HG03521 (cell line): ENCODE results near the gene SUN3.

ENCODE experiments used
- ATAC-seq: cut with Tn5 transposase; IDR thresholded peaks from one replicate; pipeline ENCODE4 v1.9.1; 2021; ENCODE audit warnings: mild to moderate bottlenecking, moderate library complexity; ENCODE audit not compliant: unreplicated experiment

SUN3 gene

DNA sequence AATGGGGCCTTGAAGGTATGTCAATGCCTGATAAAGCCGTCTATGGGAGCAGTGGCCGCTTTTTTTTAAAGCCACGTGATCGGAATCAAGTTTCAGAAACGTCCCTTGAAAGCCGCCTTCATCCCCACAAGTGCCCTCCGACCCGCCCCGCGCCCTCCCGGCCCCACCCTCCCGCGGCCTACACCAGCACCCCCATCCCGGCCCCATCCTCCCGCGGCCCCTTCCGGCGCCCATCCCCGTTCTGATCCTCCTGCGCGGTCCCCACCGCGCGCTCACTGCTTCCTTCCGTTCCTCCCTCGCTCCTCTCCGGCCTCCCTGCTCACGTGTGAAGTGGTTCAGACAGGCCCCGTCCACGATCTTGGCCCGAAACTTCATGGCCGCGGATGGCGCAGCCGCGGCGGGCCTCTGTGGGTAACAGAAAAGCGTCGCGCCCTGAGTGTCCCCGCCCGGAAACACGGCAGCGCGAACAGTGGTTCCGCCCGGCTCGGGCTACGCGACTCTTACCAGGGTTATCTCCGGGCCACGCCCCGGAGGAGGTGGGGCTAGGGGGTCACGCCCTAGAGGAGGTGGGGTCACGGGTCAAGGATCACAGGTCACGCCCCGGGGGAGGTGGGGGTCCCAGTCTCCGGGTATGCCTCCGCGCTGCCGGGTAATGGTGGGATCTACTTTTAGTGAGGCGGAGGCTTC lies 49.6 kb downstream of the SUN3 start, which contains the start of gene HUS1:
TSS of gene HUS1 (minus strand) at position 471 of the 687 bp plus-strand sequence. CDS start at position 375, 96 bp downstream.
- ATAC-seq: peak; percentile 99

DNA sequence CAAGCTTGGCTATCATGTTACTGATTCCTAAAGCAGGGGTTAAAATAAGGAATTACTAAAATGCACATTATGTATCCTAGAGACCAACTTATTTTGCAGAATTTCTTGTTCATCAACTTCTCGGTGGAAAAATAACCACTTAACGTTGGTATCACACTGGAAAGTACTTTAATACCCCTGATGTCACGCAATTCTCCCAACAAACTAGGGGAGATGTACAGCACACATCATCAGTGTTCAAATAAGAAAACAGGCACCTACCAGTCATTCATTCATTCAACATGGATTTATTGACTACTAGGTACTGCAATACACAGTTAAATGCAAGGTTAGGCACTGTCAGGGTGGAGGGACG lies 50.1 kb downstream of the SUN3 start:
- no peak for ATAC-seq

DNA sequence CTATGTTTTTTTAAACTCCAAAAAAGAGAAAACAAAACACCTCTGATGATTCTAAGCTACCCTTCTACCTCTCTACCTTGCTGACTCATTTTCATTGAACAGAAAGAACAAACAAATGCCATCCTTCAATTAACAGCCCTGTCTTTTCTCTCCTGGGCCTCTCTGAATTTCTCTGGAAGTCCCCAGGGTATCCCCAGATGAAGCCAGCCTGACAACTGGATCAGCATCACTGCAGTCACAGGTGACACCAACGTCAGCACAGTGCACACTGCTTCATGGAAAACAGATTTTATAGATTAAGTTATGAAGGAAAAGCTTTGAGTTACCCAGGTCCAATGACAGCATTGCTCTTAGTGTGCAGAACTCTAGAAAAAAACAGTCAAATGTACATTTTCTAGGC lies 55.2 kb downstream of the SUN3 start:
- ATAC-seq: no peak

DNA sequence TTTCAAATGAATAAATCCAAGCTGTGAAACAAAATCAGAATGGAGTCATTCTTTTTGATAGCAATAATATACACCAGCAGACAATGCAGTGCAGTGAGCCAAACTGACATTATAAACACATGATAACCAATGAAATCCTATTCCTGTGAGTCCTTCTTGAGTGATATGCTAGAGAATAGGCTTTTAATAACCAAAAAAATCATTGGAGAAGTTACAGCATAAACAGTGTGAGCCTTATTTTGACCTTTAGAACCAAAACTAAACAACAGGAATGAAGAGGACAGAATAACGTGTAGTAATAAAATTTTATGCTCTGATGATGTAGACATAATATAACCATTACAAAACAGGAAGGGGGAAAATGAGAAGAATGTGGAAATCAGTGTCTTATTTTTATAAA lies 58.1 kb downstream of the SUN3 start:
- no peak for ATAC-seq

DNA sequence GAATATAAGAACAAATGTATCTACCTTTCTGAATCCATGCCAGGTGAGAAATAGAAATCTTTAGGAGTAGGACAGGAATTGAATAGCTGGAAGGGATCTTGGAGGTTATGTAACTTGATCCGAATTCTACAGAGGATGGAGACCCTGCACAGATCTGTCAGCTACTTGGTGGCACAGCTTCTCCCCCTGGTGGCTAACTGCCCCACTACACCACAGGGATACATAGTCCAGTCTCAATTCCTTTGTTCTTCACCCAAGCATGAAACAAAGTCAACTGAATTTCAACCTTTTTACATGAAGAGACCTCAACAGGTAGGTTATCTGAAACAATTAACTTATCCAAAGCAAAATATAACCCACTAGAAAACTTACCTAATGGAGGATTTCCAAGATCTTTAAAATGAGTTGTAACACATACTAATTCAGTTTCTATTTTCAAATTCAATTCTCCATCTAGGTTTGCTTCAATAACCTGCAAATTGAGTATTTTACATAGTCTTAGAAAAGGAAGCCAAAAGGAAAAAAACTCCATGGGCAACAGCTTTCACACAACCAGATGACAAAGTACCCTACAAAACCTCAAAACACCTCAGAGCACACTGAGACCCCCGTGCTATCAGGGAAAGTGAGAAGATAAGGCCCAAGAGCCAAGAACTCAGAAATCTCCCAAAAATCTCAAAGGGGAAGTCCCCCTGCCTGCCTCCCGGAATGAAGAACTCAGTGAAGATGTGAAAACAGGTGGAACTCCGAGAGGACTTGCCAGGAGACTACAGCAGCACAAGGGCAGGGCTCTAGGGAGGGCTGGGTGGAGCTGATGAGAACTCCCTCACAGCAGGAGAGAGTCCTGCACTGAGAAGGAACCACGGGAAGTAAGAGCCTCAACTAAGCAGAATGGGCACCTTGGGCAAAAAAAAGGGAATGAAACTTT lies 59.8 kb downstream of the SUN3 start:
- peak; percentile 84 for ATAC-seq

DNA sequence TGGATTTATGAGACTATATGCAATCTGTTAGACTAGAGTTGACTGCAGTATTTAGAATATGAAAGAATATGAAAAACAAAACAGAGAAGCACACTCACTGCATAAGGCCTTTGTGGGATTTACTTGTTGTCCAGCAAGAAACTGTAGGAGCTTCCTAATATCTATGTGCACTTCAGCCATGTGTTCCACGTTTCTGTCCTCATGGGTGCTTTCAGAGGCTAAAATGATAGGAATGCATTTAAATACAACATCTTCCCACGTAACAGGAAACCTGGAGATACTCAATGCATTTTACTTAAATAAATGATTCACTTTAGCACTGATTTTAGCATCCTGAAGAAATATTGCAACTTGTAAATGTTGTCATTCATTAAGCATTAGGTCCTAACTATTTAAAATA lies 61.2 kb downstream of the SUN3 start:
- ATAC-seq: no peak

DNA sequence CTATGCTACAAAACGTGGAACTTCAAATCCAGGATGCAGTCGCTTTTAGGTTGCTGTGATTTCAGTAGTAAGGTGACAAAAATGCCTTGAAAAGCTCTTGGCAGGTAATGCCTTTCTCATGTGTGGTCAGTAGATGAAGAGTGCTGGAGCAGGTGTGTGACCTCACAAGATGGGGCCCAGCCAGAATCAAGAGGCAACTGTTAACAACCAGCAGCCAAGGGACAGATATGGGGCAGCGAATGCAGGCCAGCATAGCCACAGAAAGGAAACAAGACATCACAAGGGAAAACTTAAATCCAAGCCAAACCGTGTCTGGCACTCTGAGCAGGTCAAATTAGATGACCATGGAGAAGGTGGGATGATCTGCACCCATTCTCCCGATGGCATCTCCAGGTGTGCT lies 61.8 kb downstream of the SUN3 start:
- no peak for ATAC-seq

DNA sequence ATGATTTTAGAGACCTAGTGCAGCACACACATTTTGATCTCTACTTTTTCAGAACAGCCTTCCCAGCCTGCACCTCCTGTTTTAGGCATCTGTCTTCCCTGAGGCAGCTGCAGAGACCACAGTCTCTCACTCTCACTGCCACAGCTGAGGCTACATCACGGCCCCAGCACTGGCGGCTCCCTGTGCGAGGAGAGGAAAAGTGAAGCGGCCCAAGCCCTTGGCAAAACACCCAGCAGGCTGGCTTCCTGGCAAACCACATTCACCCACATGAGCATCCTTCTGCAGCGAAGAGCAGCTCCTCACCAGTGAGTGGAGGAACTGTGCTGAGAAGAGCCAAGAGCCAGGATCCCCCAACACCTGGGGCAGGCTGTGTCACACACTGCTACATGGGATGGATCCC lies 63.5 kb downstream of the SUN3 start:
- no peak for ATAC-seq

DNA sequence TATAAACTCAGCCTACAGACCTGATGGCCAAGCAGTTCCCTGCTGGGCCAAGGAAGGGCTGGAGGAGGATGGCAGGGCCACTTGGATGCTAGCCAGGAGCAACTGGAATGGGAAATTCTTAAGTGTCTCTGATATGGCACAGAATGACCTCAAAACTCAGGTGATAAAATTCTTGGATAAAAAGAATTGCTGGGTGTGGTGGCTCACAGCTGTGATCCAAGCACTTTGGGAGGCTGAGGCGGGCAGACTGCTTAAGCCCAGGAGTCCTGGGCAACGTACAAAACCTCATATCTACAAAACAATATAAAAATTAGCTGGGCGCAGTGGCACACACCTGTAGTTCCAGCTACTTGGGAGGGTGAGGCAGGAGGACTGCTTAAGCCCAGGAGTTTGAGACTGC lies 66.6 kb downstream of the SUN3 start:
- no peak for ATAC-seq

DNA sequence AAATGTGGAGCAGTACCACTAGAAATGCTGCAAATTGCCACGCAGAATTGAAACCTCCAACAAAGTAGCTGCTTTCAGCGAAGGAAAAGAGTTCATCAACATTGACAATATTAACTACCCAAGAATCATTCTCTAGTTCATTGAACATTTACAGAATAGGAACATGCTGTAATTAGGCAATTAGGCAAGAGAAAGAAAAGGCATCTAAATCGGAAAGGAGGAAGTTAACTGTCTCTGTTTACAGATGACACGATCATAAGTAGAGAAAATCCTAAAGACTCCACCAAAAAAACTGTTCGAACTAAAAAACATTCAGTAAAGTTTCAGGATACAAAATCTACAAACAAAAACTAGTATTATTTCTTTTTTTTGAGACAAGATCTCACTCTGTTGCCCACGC lies 71.8 kb downstream of the SUN3 start:
- ATAC-seq: no peak

DNA sequence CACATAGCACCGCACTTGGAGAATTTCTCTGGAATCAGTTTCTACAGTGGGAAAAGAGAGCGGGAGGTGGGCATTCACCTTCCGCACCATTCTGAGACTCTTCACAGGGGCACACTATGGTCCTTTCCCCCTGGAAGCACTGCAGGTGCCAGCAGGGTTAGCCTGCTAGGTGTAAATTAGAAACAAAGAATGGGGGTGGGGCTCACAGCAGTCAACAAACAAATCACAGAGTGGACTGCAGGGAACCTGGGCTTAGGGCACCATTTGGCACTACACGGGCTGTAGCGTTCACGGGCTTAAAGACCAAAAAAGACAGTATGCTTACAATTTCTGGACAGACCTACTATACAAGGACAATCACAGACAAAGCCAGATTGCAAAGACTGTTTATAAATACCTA lies 72.7 kb downstream of the SUN3 start:
- no peak for ATAC-seq

DNA sequence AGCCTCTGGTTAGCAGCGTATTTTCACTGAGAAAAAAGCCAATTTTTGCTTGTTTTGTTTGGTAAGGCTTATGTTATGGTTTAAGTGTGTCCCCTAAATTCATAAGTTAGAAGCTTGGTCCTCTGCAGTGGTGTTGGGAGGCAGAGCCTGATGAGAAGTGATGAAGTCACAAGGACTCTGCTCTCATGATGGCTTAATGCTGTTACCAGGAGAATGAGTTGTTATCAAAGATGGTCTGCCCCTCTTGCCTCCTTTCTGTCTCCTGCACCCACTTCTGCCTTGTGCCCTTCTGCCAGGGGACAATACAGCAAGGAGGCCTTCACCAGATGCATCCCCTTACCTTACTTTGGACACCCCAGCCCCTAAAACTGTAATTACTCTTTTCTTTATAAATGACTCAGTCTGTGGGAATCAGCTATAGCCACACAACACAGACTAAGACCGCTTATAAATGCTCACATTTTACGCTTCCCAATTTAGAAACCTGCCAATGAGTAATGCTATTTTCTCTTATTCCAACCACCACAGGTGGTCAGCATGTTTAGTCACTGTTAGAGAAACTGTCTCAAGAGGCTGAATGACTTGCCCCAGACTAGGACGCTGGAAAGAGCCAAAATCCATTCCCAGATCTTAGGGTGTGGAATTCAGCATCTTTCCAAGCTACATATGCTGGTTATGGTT lies 74.5 kb downstream of the SUN3 start:
- no peak for ATAC-seq

DNA sequence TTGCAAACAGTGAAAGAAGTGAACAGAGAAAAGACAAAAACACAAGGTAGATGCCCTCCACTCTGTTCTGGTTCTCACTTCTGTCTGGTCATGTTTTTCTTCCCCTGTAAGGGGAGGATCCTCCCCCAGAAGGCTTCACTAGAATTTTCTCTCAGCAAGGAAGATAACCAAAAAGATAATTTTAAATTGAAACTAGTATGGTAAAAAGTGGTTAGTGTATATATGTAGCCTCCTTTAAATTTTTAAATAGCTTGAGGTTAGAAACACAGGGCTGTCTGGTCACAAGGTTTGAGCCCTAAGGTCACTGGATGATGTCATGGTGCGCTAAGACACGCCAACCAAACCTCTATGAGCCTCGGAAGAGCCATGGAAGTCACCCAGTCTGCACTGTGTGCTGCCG lies 75.1 kb downstream of the SUN3 start:
- no peak for ATAC-seq

DNA sequence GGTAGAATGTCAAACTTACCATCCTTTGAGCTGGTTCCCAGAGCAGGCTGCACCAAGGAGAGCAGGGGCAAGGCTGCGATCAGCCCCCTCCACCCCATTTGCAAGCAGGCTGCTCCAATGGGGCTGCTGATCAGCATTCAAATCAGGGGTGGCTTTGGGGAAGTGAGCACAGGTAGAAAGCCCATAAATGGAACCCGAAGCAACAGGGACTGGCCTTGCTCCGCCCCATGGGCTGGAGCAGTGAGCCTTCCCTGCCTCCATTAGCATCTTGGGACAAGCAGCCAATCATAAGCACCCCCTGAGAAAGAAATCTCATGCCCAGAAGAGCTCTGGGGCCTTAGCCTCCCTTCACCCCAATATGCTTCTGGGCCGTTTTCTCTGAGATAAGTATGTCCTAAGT lies 76.7 kb downstream of the SUN3 start:
- ATAC-seq: no peak

DNA sequence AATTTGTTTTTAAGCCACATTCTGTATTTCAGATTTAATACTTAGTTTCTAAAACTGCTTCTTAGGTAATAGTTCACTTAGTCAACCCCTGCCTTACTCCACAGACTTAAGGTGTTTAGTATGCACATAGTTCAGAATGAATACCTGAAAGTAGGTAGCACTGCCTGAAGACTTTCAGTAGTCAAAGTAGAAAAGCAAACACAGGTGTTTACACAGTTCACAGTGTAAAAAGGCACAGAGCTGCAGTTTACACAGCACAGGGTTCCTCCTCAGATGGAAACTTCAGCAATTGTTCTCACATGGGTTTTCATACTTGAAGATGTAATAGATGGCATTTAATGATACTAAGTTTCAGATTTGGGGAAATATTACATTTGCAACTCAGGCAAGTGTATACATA lies 77.5 kb downstream of the SUN3 start:
- ATAC-seq: no peak

DNA sequence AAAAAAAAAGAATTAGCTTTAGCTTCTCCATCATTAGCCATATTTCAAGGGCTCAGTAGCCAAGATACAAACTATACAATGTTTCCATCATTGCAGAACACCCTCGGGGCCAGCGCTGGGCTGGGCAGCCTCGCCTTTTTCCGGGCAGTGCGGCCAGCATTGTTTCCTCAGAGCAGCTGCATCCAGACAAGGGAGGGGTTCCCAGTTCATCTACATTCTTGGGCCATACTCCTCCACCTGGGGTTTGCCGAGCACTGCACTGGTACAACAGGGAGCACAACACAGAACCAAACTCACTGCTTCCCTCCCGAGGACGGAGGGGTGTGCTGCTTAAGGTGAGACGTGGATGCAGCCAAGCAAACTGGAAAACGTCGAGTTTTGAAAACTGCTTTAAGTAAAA lies 78.2 kb downstream of the SUN3 start:
- ATAC-seq: no peak

DNA sequence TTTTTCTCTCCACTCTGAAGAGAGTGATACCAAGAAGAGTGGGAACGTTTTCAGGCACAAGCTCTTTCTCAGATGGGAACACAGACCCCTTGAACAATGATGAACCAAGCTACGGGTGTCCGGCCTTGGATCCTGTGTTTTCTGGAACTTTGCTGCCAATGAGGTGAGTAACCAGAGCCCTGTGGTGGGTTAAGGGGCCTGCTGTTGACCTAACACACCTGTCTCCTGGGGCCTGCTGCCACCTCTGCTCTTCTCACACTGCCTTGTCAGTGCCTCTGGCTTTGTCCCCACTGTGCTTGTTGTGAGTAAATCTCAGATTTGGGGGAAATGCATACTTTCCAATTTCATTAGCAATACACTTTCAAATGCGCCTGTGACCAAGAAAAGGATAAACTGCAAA lies 79.2 kb downstream of the SUN3 start:
- ATAC-seq: no peak

DNA sequence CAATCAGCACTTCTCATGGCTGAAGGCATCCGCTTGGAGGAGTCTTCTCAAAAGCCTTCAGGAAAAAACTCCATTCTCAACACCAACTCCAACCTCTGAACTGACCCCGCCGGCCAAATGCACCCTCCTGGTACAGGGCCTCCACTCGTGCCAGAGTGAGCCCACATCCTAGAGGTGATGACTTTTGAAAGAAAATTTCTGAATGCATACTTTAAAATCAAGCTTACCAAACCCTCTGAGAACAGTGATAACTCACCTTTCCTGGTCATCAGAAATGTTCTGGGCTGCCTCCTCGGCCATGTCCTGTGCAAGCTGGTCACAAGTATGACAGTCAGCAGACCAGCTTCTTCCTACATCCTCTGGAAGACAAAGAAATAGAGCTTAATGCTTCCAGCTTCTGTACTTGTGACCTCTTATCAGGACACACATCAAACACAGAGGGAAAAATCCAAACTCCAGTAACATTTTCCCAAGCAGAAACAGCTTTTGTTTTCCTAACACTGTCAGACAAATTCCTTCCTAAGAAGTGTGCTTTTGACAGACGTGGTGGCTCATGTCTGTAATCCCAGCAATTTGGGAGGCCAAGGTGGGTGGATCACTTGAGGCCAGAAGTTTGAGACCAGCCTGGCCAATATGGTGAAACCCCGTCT lies 80.6 kb downstream of the SUN3 start, which contains the start of gene PKD1L1:
TSS of gene PKD1L1 (minus strand) at position 326 of the 650 bp plus-strand sequence. CDS start at position 300, 26 bp downstream.
- no peak for ATAC-seq

DNA sequence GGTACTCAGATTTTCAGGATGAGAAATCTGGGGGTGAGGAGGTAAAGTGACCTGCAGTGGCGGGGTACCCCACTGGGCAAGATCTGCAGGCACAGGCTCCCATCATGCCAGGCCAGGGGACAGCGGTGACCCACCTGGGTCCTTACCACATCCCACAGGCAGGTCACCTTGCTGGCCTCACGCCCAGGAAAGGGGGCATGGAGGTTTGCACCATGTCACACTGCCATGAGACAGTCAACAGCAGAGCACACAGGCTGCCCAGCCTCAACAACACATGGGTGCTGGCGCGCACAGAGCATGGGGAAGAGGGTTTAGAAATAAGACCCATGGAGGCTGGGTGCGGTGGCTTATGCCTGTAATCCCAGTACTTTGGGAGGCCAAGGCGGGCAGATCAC lies 81.6 kb downstream of the SUN3 start:
- ATAC-seq: no peak

DNA sequence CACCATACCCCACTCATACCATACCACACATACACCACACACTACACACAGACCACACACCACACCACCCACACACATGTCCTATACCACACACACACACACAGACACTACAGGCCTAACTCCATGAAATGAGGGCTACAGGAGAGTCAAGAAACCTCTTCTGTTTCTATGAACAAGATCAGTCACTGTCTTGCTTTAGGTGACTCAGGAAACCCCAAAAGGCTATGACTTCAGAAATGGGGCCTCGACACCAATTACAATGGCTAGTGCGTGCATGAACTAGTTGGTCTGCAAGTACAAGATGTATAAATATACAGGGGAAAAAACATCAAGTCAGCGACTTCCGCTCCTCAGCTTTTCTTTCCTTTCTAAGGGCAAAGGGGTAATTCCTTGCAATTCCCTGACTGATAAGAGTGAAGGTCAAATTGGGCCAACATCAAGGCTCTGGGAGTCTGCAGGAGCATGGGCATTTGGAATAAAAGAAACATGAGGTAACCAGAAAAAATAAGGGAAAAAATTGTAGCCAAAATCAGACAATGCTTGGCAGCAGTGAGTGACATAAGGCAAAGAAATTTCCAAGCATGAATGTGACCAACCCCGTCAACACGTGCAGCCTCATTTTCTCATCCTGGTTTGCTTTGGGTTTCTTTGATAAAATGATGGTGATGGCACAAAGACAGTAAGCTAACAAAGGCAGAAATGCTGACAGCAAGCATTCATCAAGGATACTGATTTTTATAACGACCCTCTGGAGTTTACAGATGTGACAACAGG lies 82.1 kb downstream of the SUN3 start:
- no peak for ATAC-seq
